DMS79 (cell line): ENCODE data around the gene PPP2R5C.
"Not testable (repeated sequence)": the region's sequence is repeated elsewhere in the genome, so short reads cannot be mapped to it uniquely, and the experiment has no call there.

Source experiments
- DNase-seq: peaks from one replicate; lab custom pipeline; 2025; lab: John Stamatoyannopoulos, UW

The PPP2R5C gene

GRCh38 chr14:101966742-101967141 is 205.2 kb downstream of the PPP2R5C start:
- DNase-seq, result no peak

DNA sequence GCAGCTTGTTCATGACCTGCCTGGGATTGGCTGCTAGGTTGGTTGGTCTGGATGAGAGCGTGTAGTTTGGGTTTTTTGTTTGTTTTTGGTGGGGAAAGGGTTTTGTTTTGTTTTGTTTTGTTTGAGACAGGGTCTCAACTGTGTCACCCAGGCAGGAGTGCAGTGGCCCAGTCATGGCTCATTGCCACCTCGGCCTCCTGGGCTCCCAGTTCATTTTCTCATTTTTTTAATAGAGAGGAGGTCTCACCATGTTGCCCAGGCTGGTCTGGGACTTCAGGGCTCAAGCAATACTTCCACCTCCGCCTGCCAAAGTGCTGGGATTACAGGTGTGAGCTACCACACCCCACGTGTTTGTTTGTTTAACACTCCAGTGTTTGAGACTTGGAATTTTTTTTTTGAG is 206.7 kb downstream of the PPP2R5C start:
- DNase-seq, result no peak

GRCh38 chr14:101969481-101969880 is 208.0 kb downstream of the PPP2R5C start:
- no peak for DNase-seq

- DNase-seq, result no peak
These were observed 209.4 kb downstream of the PPP2R5C start for GRCh38 chr14:101970830-101971400.

DNA sequence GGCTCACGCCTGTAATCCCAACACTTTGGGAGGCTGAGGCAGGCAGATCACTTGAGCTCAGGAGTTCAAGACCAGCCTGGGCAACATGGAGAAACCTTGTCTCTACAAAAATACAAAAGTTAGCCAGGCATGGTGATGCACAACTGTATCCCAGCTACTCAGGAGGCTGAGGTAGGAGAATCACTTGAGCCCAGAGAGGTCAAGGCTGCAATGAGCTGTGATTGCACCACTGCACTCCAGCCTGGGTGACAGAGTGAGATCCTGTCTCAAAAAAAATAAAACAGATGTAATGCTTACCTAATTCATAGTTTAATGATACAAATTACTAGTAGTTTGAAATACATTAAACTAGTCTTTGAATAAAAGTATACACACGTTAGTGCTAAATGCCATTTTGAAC is 209.9 kb downstream of the PPP2R5C start:
- not testable (repeated sequence) for DNase-seq

- DNase-seq, result no peak
These were observed 210.8 kb downstream of the PPP2R5C start for GRCh38 chr14:101972126-101972866.

DNA sequence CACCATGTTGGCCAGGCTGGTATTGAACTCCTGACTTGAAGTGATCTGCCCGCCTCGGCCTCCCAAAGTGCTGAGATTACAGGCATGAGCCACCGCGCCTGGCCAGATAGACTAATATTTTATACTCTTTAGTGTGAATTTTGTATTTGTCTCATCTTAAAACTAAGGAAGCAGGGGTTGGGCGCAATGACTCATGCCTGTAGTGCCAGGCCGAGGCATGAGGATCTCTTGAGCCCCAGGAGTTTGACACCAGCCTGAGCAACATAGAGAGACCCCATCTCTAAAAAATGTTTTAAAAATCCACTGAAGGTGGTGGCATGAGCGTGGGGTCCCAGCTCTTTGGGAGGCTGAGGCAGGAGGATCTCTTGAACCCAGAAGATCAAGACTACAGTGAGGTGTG is 211.8 kb downstream of the PPP2R5C start:
- no peak for DNase-seq

GRCh38 chr14:101975231-101975630 is 213.7 kb downstream of the PPP2R5C start:
- no peak for DNase-seq
